Neutrophil (primary cell): ENCODE data around the gene REV3L.

Experiments
- H3K27ac ChIP-seq: fragments of 200-600 bp; sonication (generic); 2 replicates; pipeline ENCODE4 v1.5.1; 2016; ENCODE audit warnings: mild to moderate bottlenecking, moderate library complexity
- H3K27me3 ChIP-seq: fragments of 200-600 bp; sonication (generic); 2 replicates; pipeline ENCODE4 v1.6.0; 2016; ENCODE audit warnings: mild to moderate bottlenecking
- H3K36me3 ChIP-seq: fragments of 200-600 bp; sonication (generic); 2 replicates; pipeline ENCODE4 v1.5.1; 2017
- H3K4me1 ChIP-seq, 2 experiments: fragments of 200-600 bp in 1 of 2; sonication (generic) in 1 of 2; 1 replicate in 1 of 2; 2 replicates in 1 of 2; pipeline versions ENCODE4 v1.5.1 to v1.6.1; 2013 to 2016; ENCODE audit warnings: low read depth in 1 of 2, low read length in 1 of 2, mild to moderate bottlenecking in 1 of 2, moderate library complexity in 1 of 2; ENCODE audit not compliant: control insufficient read depth in 1 of 2, insufficient read depth in 1 of 2
- H3K4me3 ChIP-seq, 2 experiments: fragments of 200-600 bp in 1 of 2; sonication (generic) in 1 of 2; 1 replicate in 1 of 2; 2 replicates in 1 of 2; pipeline ENCODE4 v1.5.1; 2013 to 2016; ENCODE audit warnings: low read depth in 1 of 2, low read length in 1 of 2, mild to moderate bottlenecking in 1 of 2, moderate library complexity in 1 of 2
- H3K9me3 ChIP-seq: fragments of 200-600 bp; sonication (generic); 2 replicates; pipeline ENCODE4 v1.5.1; 2016
- CTCF ChIP-seq: fragments of 200-600 bp; sonication (generic); IDR thresholded peaks from 2 replicates; pipeline ENCODE4 v1.5.1; 2016; ENCODE audit warnings: antibody characterized with exemption

REV3L gene

GRCh38 chr6:111274593-111275217 lies 208.3 kb downstream of the REV3L start:
- no peak overlapping the region for H3K27ac ChIP-seq
- peaks cover 26% of the 10 kb centered on the region for H3K36me3 ChIP-seq
- no peaks in the 10 kb centered on the region for H3K27me3 ChIP-seq
- H3K4me3 ChIP-seq: no peak overlapping the region
- no peak for TF ChIP-seq CTCF
- peaks cover 0 to 4% of the 10 kb centered on the region in 2 experiments for H3K4me1 ChIP-seq
- no peaks in the 10 kb centered on the region for H3K9me3 ChIP-seq

GRCh38 chr6:111270121-111270520 lies 212.9 kb downstream of the REV3L start:
- Histone ChIP-seq H3K27me3 (no peaks in the 10 kb centered on the region), H3K4me1 (no peaks in the 10 kb centered on the region), H3K9me3 (no peaks in the 10 kb centered on the region), H3K27ac (no peak overlapping the region), H3K4me3 (no peak overlapping the region), H3K36me3 (peaks cover 34% of the 10 kb centered on the region)
- no peak for TF ChIP-seq CTCF

- TF ChIP-seq CTCF: no peak
- Histone ChIP-seq H3K27me3 (no peaks in the 10 kb centered on the region), H3K36me3 (peaks cover 37% of the 10 kb centered on the region)
These were observed 213.5 kb downstream of the REV3L start for GRCh38 chr6:111269401-111269970.

GRCh38 chr6:111267764-111268333 lies 215.2 kb downstream of the REV3L start:
- Histone ChIP-seq H3K4me3 (no peak overlapping the region), H3K4me1 (no peaks in the 10 kb centered on the region), H3K27ac (no peak overlapping the region), H3K36me3 (peaks cover 46% of the 10 kb centered on the region), H3K27me3 (no peaks in the 10 kb centered on the region), H3K9me3 (no peaks in the 10 kb centered on the region)
- TF ChIP-seq CTCF: no peak

More at GRCh38 chr6:111269401-111269970, 213.5 kb downstream of the REV3L start:
- no peaks in the 10 kb centered on the region for H3K4me1 ChIP-seq
- no peak overlapping the region for H3K27ac ChIP-seq
- H3K9me3 ChIP-seq: no peaks in the 10 kb centered on the region
- no peak overlapping the region for H3K4me3 ChIP-seq

- no peak for TF ChIP-seq CTCF
- no peaks in the 10 kb centered on the region for H3K27me3 ChIP-seq
These were observed 216.7 kb downstream of the REV3L start for GRCh38 chr6:111266276-111266675.

More at GRCh38 chr6:111266276-111266675, 216.7 kb downstream of the REV3L start:
- Histone ChIP-seq H3K4me3 (no peak overlapping the region), H3K4me1 (no peaks in the 10 kb centered on the region), H3K9me3 (no peaks in the 10 kb centered on the region), H3K36me3 (peaks cover 46% of the 10 kb centered on the region), H3K27ac (no peak overlapping the region)
